HCT116 (cell line): Measurements from ENCODE around the gene NMRAL1. TPM values are rescaled to one million over a fixed set of nuclear protein-coding genes. Genes with fewer than 3 reads are reported as not detected.

ENCODE experiments used
- ATAC-seq: fragments of 200-7000 bp; cut with Tn5 transposase; 2 replicates; pipeline ENCODE4 v1.9.1; 2020; ENCODE audit warnings: mild to moderate bottlenecking, moderate library complexity
- BruUV-seq: library from RNA; stranded (reverse); fragments of 400-500 nt; replicated peaks from 2 replicates; lab custom pipeline; 2021; lab: Mats Ljungman, UMichigan
- CTCF ChIA-PET: fragments of 300-600 bp; sonication (Branson Sonifier 250); formaldehyde crosslinking; loops from one replicate; lab custom pipeline; 2021; ENCODE audit warnings: antibody characterized with exemption; lab: Charles Lee
- POLR2A ChIA-PET: fragments of 300-600, 350-600 bp; sonication (Branson Sonifier 250); formaldehyde crosslinking; loops from one replicate; lab custom pipeline; 2021; ENCODE audit warnings: antibody characterized with exemption; lab: Charles Lee
- RAD21 ChIA-PET, 2 experiments: fragments of 300-600 bp; sonication (Branson Sonifier 250); formaldehyde crosslinking; loops; one replicate each; lab custom pipeline; 2023; ENCODE audit warnings: low total read pairs in 2 of 2; ENCODE audit not compliant: uncharacterized antibody in 2 of 2, unreplicated experiment in 2 of 2, low non-redundant PET in 1 of 2; lab: Charles Lee
- DNase-seq: peaks from one replicate; pipeline ENCODE4 v3.0.0-alpha.2; 2010; ENCODE audit warnings: low read depth, low spot score
- H2AFZ ChIP-seq: fragments of 200-600 bp; shearing (Covaris generic), sonication (generic); 2 replicates; pipeline ENCODE4 v1.6.1; 2017; ENCODE audit warnings: low read depth, mixed run types, mixed read lengths, antibody characterized with exemption, low read length; ENCODE audit not compliant: poor library complexity, severe bottlenecking
- H3K27ac ChIP-seq: 2 replicates; pipeline ENCODE4 v1.5.1; 2012; ENCODE audit warnings: low read depth, low read length
- H3K27me3 ChIP-seq: fragments of 200-600 bp; sonication (generic); 2 replicates; pipeline ENCODE4 v1.6.1; 2016; ENCODE audit warnings: mixed run types, low read length, mixed read lengths; ENCODE audit not compliant: insufficient read depth
- H3K36me3 ChIP-seq, 2 experiments: fragments of 200-500 bp in 1 of 2; fragments of 200-600 bp in 1 of 2; sonication (Bioruptor generic) in 1 of 2; sonication (generic) in 1 of 2; 2 replicates each; pipeline versions ENCODE4 v1.5.1 to v1.6.1; 2014 to 2016; ENCODE audit warnings: low read length in 2 of 2, inconsistent platforms in 1 of 2, mixed read lengths in 1 of 2, mixed run types in 1 of 2; ENCODE audit not compliant: insufficient read depth in 2 of 2, control insufficient read depth in 1 of 2
- H3K4me1 ChIP-seq, 2 experiments: fragments of 200-600 bp in 1 of 2; sonication (generic) in 1 of 2; 2 replicates each; pipeline versions ENCODE4 v1.5.1 to v1.6.1; 2012 to 2017; ENCODE audit warnings: low read length in 2 of 2, inconsistent platforms in 1 of 2, mild to moderate bottlenecking in 1 of 2, mixed read lengths in 1 of 2, mixed run types in 1 of 2, moderate library complexity in 1 of 2; ENCODE audit not compliant: insufficient read depth in 2 of 2, control insufficient read depth in 1 of 2
- H3K4me2 ChIP-seq: fragments of 200-600 bp; sonication (generic); 2 replicates; pipeline ENCODE4 v1.6.1; 2017; ENCODE audit warnings: mixed run types, low read length, mixed read lengths
- H3K4me3 ChIP-seq, 2 experiments: fragments of 200-600 bp in 1 of 2; sonication (generic) in 1 of 2; replicated peaks in 1 of 2; 2 replicates each; pipeline ENCODE4 v1.5.1; 2011 to 2016; ENCODE audit warnings: low read length in 2 of 2, control low read depth in 1 of 2, low read depth in 1 of 2, mild to moderate bottlenecking in 1 of 2, mixed read lengths in 1 of 2, mixed run types in 1 of 2
- H3K79me2 ChIP-seq: fragments of 200-600 bp; sonication (generic); 2 replicates; pipeline ENCODE4 v1.6.1; 2017; ENCODE audit warnings: mild to moderate bottlenecking, mixed run types, low read length, moderate library complexity, mixed read lengths; ENCODE audit not compliant: insufficient read depth
- H3K9ac ChIP-seq: fragments of 200-600 bp; sonication (generic); 2 replicates; pipeline ENCODE4 v1.6.1; 2016; ENCODE audit warnings: low read length, mixed read lengths
- H3K9me2 ChIP-seq: fragments of 200-600 bp; sonication (generic), shearing (Covaris generic); 2 replicates; pipeline ENCODE4 v1.6.1; 2017; ENCODE audit warnings: mixed run types, mild to moderate bottlenecking, moderate library complexity; ENCODE audit not compliant: insufficient read depth
- H3K9me3 ChIP-seq, 2 experiments: fragments of 200-500 bp in 1 of 2; fragments of 200-600 bp in 1 of 2; sonication (Bioruptor generic) in 1 of 2; sonication (generic) in 1 of 2; 2 replicates each; pipeline ENCODE4 v1.6.1; 2014 to 2017; ENCODE audit warnings: low read length in 2 of 2, mixed read lengths in 2 of 2, inconsistent platforms in 1 of 2, low read depth in 1 of 2, mild to moderate bottlenecking in 1 of 2, mixed run types in 1 of 2, moderate library complexity in 1 of 2; ENCODE audit not compliant: control insufficient read depth in 1 of 2, insufficient read depth in 1 of 2
- H4K20me1 ChIP-seq: fragments of 200-600 bp; sonication (generic), shearing (Covaris generic); 2 replicates; pipeline ENCODE4 v1.6.1; 2017; ENCODE audit warnings: mixed run types, mild to moderate bottlenecking, moderate library complexity; ENCODE audit not compliant: insufficient read depth
- ATF3 ChIP-seq: IDR thresholded peaks from 2 replicates; pipeline ENCODE4 v1.6.1; 2012
- CBX3 ChIP-seq: IDR thresholded peaks from 2 replicates; pipeline ENCODE4 v1.6.1; 2012; ENCODE audit warnings: low read depth
- ELF1 ChIP-seq: IDR thresholded peaks from 2 replicates; pipeline ENCODE4 v1.6.1; 2012; ENCODE audit warnings: low read depth, borderline replicate concordance
- EZH2 ChIP-seq: fragments of 200-600 bp; sonication (generic); IDR thresholded peaks from 2 replicates; pipeline ENCODE4 v1.6.1; 2017; ENCODE audit warnings: antibody characterized with exemption, mixed run types
- FOSL1 ChIP-seq: IDR thresholded peaks from 2 replicates; pipeline ENCODE4 v1.6.1; 2012; ENCODE audit warnings: low read depth
- POLR2A ChIP-seq: IDR thresholded peaks from 2 replicates; pipeline ENCODE4 v1.7.0; 2011; ENCODE audit warnings: borderline replicate concordance; ENCODE audit not compliant: insufficient read depth, insufficient read length; ENCODE audit errors: extremely low read depth
- RAD21 ChIP-seq: IDR thresholded peaks from 2 replicates; pipeline ENCODE4 v1.6.1; 2012; ENCODE audit warnings: low read depth, mild to moderate bottlenecking
- SIN3A ChIP-seq: IDR thresholded peaks from 2 replicates; pipeline ENCODE4 v1.6.1; 2012; ENCODE audit warnings: low read depth
- SRF ChIP-seq: IDR thresholded peaks from 2 replicates; pipeline ENCODE4 v1.6.1; 2012; ENCODE audit warnings: low read depth
- YY1 ChIP-seq: IDR thresholded peaks from 2 replicates; pipeline ENCODE4 v1.6.1; 2011; ENCODE audit warnings: low read length, low read depth, moderate library complexity, mild to moderate bottlenecking; ENCODE audit not compliant: insufficient replicate concordance; ENCODE audit errors: extremely low read depth
- ZBTB33 ChIP-seq: IDR thresholded peaks from 2 replicates; pipeline ENCODE4 v1.6.1; 2011; ENCODE audit warnings: mild to moderate bottlenecking, low read length, moderate library complexity; ENCODE audit not compliant: insufficient replicate concordance; ENCODE audit errors: extremely low read depth
- ZFX ChIP-seq: fragments of 450-650 bp; IDR thresholded peaks from 2 replicates; pipeline ENCODE4 v1.6.1; 2017
- ZNF274 ChIP-seq: fragments of 200-500 bp; sonication (Bioruptor generic); IDR thresholded peaks from 2 replicates; pipeline ENCODE4 v1.6.1; 2014; ENCODE audit warnings: mild to moderate bottlenecking, low read depth, low read length, inconsistent platforms
- intact Hi-C: fragments of 100-400 bp; cut with micrococcal nuclease; formaldehyde crosslinking; loops from 2 replicates; pipeline ENCODE4 v1.10.0; 2022
- total RNA-seq: library from RNA; stranded (reverse); gene quantifications from one replicate; pipeline ENCODE4 v1.2.1, GENCODE V29; 2021; ENCODE audit not compliant: unreplicated experiment
- TF ChIP-seq, protein P1 (sequence below): IDR thresholded peaks from 2 replicates; pipeline ENCODE4 v1.6.1; 2012

NMRAL1 gene
- total RNA-seq, 1 experiment from 2014 or later, result 76.7 TPM

DNA sequence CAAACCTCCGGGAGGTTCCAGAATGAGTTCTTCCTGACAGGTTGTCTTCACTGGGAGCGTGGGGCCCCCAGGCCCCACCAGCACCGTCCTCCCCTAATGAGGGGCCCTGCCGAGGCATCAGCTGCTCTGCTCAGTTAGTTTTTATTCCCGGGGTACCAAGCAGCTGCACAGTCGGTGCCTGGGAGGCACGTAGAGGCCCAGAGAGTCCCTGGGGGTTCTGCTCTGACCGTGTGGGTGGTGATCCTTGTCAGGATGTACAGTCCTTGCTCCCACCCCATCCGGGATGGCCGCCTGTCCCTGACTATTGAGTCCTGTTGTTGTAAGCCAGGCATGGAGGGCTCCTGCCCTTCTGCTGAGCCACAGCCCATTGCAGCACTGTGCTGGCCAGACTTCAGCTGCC is 18.5 kb downstream of the NMRAL1 start:
- DNase-seq (no peak), ATAC-seq (no peak)
- no peaks in the 10 kb centered on the region for H3K9me2 ChIP-seq
- no peak overlapping the region for H3K4me2 ChIP-seq
- H3K9ac ChIP-seq, result no peak overlapping the region
- CTCF ChIA-PET, result no interaction called here
- no peak overlapping the region for H3K4me3 ChIP-seq
- H3K9me3 ChIP-seq, result no peaks in the 10 kb centered on the region
- BruUV-seq, result no TSS peak
- intact Hi-C loops, result no loop called here
- TF ChIP-seq, protein P1, sequence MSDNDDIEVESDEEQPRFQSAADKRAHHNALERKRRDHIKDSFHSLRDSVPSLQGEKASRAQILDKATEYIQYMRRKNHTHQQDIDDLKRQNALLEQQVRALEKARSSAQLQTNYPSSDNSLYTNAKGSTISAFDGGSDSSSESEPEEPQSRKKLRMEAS, result no peak
- TF ChIP-seq ZFX (no peak), EZH2 (no peak), ZNF274 (no peak)
- RAD21 ChIA-PET, result no interaction called here
- H2AFZ ChIP-seq, result no peak overlapping the region
- H3K36me3 ChIP-seq, result peaks cover 8 to 50% of the 10 kb centered on the region in 2 experiments
- peaks cover 3% of the 10 kb centered on the region; the same call in 1 of the 2 replicates for H3K79me2 ChIP-seq
- no peaks in the 10 kb centered on the region for H4K20me1 ChIP-seq
- no peak overlapping the region for H3K27ac ChIP-seq
- POLR2A ChIA-PET, result no interaction called here
- H3K4me1 ChIP-seq, result no peaks in the 10 kb centered on the region
- H3K27me3 ChIP-seq, result no peaks in the 10 kb centered on the region

DNA sequence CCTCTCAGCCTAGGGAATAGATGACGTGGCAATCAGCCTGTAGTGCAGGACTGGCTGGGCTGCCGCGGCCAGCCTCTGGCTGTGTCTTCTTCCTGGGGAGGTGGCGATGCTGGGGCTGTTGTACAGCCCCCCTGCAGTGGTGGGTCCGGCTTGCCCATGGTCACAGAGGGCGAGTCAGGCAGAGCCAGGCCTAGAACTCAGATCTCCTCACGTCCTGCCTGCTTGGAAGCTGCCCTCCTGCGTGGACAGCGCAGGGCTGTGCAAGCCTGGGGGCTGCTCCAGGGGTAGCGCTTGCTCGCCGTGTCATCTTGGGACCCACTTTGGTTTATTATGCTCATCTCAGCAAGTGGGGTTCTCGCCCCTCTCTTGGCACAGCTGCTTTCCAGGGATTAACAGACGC is 19.3 kb downstream of the NMRAL1 start:
- no peak for ATAC-seq

More for the DNA sequence above, 19.3 kb downstream of the NMRAL1 start:
- BruUV-seq, result no TSS peak
- no peak overlapping the region for H3K9ac ChIP-seq
- no peaks in the 10 kb centered on the region for H3K9me3 ChIP-seq
- ChIA-PET CTCF (no interaction called here), POLR2A (no interaction called here), RAD21 (no interaction called here)
- H3K27me3 ChIP-seq, result no peaks in the 10 kb centered on the region
- DNase-seq, result no peak
- peaks cover 10 to 59% of the 10 kb centered on the region in 2 experiments for H3K36me3 ChIP-seq
- H2AFZ ChIP-seq, result no peak overlapping the region
- H3K4me1 ChIP-seq, result no peaks in the 10 kb centered on the region
- no peaks in the 10 kb centered on the region for H3K9me2 ChIP-seq
- H3K4me3 ChIP-seq, result no peak overlapping the region
- peaks cover 3% of the 10 kb centered on the region; the same call in 1 of the 2 replicates for H3K79me2 ChIP-seq
- intact Hi-C loops, result no loop called here
- H4K20me1 ChIP-seq, result no peaks in the 10 kb centered on the region
- H3K4me2 ChIP-seq, result no peak overlapping the region
- H3K27ac ChIP-seq, result no peak overlapping the region
- TF ChIP-seq POLR2A, result no peak
- no peak for TF ChIP-seq YY1
- TF ChIP-seq RAD21, result no peak
- no peak for TF ChIP-seq ELF1
- TF ChIP-seq SIN3A, result no peak
- TF ChIP-seq ZBTB33, result no peak
- no peak for TF ChIP-seq SRF
- TF ChIP-seq CBX3, result no peak
- no peak for TF ChIP-seq FOSL1
- no peak for TF ChIP-seq ATF3
- no peak for TF ChIP-seq ZFX
- TF ChIP-seq, all 23 proteins: peak for 0
